Ishikawa (cell line): ENCODE measurements around the gene CZIB.

ENCODE experiments used
- FOXM1 ChIP-seq: IDR thresholded peaks from 2 replicates; pipeline ENCODE4 v1.6.1; 2012; ENCODE audit warnings: low read depth, borderline replicate concordance
- RAD21 ChIP-seq: IDR thresholded peaks from 2 replicates; pipeline ENCODE4 v1.6.1; 2012; ENCODE audit warnings: low read depth
- TAF1 ChIP-seq: IDR thresholded peaks from 2 replicates; pipeline ENCODE4 v1.6.1; 2012; ENCODE audit warnings: low read depth, mild to moderate bottlenecking
- TF ChIP-seq, protein P1 (sequence below): IDR thresholded peaks from 2 replicates; pipeline ENCODE4 v1.6.1; 2012

- no peak for TF ChIP-seq TAF1
- no peak for TF ChIP-seq RAD21
- TF ChIP-seq, protein P1, sequence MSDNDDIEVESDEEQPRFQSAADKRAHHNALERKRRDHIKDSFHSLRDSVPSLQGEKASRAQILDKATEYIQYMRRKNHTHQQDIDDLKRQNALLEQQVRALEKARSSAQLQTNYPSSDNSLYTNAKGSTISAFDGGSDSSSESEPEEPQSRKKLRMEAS = no peak
- no peak for TF ChIP-seq FOXM1
Observed at GRCh38 chr1:53241828-53242227, 21.4 kb upstream of the CZIB start.
